ENCODE measurements around the gene NEB.

NEB gene

DNA sequence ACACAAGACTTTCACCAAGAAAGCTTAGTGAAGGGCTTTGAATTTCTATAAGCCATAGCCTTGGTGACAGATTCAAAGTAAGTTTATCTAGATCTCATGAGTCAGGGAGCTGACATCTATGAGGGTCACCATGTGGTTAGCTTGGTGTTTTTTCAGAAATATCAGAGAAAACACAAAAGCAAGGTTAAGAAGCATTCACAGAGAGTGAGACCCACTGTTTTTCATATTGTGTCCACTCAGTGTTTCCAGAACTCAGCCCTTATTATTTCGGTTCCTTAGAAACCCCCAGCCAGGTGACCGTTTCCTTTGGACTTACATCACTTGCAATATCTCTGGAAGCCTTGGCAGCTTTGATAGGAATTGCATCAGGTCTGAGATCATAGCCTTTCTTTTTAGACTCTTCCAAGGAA lies 76.6 kb downstream of the NEB start:
- Histone ChIP-seq H3K27me3 (no peaks in the 10 kb centered on the region), H3K4me3 (ENCODE audit: low read depth in 1 of 2, low read length in 1 of 2) (no peak overlapping the region), H3K4me1 (ENCODE audit: control insufficient read depth in 1 of 2, insufficient read depth in 1 of 2, low read depth in 1 of 2, low read length in 1 of 2) (peaks cover 12 to 19% of the 10 kb centered on the region in 2 experiments), H3K9me3 (no peaks in the 10 kb centered on the region), H3K27ac (no peak overlapping the region), H3K36me3 (no peaks in the 10 kb centered on the region)
- TF ChIP-seq, protein P1, sequence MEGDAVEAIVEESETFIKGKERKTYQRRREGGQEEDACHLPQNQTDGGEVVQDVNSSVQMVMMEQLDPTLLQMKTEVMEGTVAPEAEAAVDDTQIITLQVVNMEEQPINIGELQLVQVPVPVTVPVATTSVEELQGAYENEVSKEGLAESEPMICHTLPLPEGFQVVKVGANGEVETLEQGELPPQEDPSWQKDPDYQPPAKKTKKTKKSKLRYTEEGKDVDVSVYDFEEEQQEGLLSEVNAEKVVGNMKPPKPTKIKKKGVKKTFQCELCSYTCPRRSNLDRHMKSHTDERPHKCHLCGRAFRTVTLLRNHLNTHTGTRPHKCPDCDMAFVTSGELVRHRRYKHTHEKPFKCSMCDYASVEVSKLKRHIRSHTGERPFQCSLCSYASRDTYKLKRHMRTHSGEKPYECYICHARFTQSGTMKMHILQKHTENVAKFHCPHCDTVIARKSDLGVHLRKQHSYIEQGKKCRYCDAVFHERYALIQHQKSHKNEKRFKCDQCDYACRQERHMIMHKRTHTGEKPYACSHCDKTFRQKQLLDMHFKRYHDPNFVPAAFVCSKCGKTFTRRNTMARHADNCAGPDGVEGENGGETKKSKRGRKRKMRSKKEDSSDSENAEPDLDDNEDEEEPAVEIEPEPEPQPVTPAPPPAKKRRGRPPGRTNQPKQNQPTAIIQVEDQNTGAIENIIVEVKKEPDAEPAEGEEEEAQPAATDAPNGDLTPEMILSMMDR (IDR thresholded peaks at IDR 0.05): no peak

DNA sequence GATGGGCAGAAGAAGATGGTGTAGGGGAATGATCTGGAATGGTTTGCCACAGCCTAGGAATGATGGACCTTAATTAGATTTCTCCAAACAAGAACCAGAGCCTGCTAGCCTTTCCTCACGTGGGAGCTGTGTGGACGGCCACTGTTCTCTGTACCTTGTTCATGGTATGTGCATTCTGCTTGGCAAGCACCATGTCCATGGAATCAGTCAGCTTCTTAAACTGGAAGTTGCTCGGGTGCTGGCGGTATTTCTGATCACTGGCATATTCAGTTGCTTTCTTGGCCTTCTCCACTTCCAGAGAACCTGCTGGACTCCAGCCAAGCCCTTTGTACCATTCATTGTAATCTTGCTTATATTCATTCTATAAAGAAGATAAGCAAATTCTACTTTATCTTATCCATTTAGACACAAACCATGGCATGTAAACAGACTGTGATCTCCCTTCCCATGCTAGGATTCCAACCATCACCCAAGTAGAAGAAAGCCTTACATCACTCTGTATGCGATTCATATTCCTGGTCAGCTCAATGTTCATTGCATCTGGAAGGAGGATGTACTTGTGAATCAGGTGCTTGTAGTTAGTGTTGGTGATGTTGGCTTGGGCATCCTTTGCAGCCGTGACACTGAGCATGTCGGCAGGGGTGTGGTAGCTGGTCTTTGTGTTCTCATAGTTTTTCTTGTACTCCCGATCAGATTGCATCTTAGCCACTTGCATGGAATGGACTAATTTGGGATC lies 78.4 kb downstream of the NEB start:
- no peaks in the 10 kb centered on the region for H3K36me3 ChIP-seq
- H3K27me3 ChIP-seq: no peaks in the 10 kb centered on the region
- H3K9me3 ChIP-seq: no peaks in the 10 kb centered on the region
- TF ChIP-seq, protein P1 (IDR thresholded peaks at IDR 0.05): no peak
- H3K27ac ChIP-seq: no peak overlapping the region
- peaks cover 12 to 19% of the 10 kb centered on the region in 2 experiments for H3K4me1 ChIP-seq (ENCODE audit: control insufficient read depth in 1 of 2, insufficient read depth in 1 of 2, low read depth in 1 of 2, low read length in 1 of 2)
- H3K4me3 ChIP-seq (ENCODE audit: low read depth in 1 of 2, low read length in 1 of 2): no peak overlapping the region

DNA sequence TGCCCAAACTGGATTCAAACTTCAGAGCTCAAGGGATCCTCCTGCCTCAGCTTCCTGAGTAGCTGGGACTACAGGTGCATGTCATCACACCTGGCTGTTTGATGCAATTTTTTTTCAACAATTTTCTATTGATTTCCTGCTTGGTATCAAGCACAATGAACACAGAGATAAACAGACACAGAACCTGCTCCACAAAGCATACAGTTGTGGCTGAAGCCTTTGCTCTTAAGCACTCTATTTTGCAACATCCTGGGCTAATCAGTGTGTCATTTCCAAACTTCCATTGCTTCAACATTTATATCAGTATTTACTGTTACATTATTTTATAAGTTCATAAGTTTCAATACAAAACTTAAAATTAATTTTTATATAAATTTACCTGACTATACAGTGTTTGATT lies 79.4 kb downstream of the NEB start:
- TF ChIP-seq, protein P1 (IDR thresholded peaks at IDR 0.05): no peak
- H3K27me3 ChIP-seq: no peaks in the 10 kb centered on the region
- no peak overlapping the region for H3K27ac ChIP-seq
- no peaks in the 10 kb centered on the region for H3K36me3 ChIP-seq
- no peak overlapping the region for H3K4me3 ChIP-seq (ENCODE audit: low read depth in 1 of 2, low read length in 1 of 2)
- no peaks in the 10 kb centered on the region for H3K9me3 ChIP-seq
- H3K4me1 ChIP-seq (ENCODE audit: control insufficient read depth in 1 of 2, insufficient read depth in 1 of 2, low read depth in 1 of 2, low read length in 1 of 2): peaks cover 19 to 26% of the 10 kb centered on the region in 2 experiments

DNA sequence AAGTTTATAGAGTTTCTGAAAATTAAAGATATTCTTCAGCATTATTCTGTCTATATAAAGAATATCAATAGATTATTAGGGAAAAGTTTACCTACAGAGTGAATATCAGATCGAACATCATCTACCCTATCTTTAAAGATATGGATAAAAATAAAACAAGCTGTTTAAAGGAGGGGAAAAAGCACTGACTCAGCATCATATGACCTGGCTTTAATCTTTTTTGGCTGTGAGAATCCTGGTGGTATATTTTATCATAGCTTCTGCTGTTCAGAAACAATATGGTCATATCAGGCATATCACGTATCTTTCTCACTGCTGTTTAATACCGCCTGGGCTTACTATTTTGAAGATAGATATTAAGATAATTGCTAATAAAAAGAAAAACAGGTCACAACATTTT lies 80.2 kb downstream of the NEB start:
- Histone ChIP-seq H3K4me3 (ENCODE audit: low read depth in 1 of 2, low read length in 1 of 2) (no peak overlapping the region), H3K27me3 (no peaks in the 10 kb centered on the region), H3K4me1 (ENCODE audit: control insufficient read depth in 1 of 2, insufficient read depth in 1 of 2, low read depth in 1 of 2, low read length in 1 of 2) (peaks cover 27 to 34% of the 10 kb centered on the region in 2 experiments), H3K9me3 (no peaks in the 10 kb centered on the region), H3K36me3 (no peaks in the 10 kb centered on the region), H3K27ac (no peak overlapping the region)
- TF ChIP-seq, protein P1 (IDR thresholded peaks at IDR 0.05): no peak

DNA sequence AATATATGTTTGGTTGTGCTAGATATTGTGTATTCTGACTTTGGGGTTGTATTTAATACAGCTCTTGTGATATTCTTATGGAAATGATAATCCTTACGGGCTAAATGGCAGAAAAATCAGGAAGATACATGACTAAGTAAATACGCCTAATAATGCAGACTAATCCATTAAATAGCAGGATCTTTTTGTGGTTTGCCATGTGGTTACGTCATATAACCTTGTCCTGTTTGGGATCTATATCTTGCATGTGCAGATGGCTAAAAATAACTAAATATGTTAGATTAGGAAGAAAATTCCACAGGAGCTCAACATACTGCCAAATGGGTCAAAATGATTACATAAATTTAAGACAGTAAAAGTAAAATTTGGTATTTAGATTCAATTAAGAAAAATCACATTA lies 83.0 kb downstream of the NEB start:
- Histone ChIP-seq H3K27ac (no peak overlapping the region), H3K9me3 (no peaks in the 10 kb centered on the region), H3K4me3 (ENCODE audit: low read depth in 1 of 2, low read length in 1 of 2) (no peak overlapping the region), H3K4me1 (ENCODE audit: control insufficient read depth in 1 of 2, insufficient read depth in 1 of 2, low read depth in 1 of 2, low read length in 1 of 2) (peaks cover 37 to 53% of the 10 kb centered on the region in 2 experiments), H3K36me3 (no peaks in the 10 kb centered on the region), H3K27me3 (no peaks in the 10 kb centered on the region)
- TF ChIP-seq, protein P1 (IDR thresholded peaks at IDR 0.05): no peak
